Measurements from ENCODE around the gene TNFSF15. TPM values are rescaled to one million over a fixed set of nuclear protein-coding genes. Genes with fewer than 3 reads are reported as not detected.

TNFSF15 gene
- total and polyA plus RNA-seq, 9 donors = 0.02 to 0.53 (median 0.24) TPM

DNA sequence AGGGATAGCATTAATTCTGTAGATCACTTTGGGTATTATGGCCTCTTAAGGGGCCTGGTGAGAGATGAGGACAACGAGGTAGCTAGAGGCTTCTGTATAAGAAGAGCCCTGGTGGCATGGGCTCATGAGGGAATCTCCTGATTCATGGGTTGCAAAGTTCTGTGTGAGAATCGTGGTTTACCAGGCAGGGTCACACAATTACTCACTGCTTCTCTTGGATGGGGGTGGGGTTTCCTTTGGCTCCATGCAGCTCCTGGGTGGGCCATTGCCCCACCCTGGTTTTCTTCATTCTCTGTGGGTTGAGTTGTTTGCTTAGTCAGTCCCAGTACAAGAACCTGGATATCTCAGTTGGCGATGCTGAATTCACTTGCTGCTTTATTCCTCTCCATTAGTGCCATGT is 30.9 kb upstream of the TNFSF15 start:
- 83 to 90% (median 83%) methylated on average over 3 of the region's 3 CpGs for WGBS, 3 donors
- H3K9me3 ChIP-seq = no peaks in the 10 kb centered on the region

GRCh38 chr9:114834386-114834785 is 28.5 kb upstream of the TNFSF15 start:
- H3K27ac ChIP-seq = no peak overlapping the region
- no peaks in the 10 kb centered on the region for H3K9me3 ChIP-seq
- H3K36me3 ChIP-seq = no peaks in the 10 kb centered on the region
- TF ChIP-seq CTCF (IDR thresholded peaks at IDR 0.05) = no peak
- no peak for TF ChIP-seq EP300 (IDR thresholded peaks at IDR 0.05)
- no peak for TF ChIP-seq POLR2A (IDR thresholded peaks at IDR 0.05)
- no peak for DNase-seq
- H3K27me3 ChIP-seq = no peaks in the 10 kb centered on the region
- no peaks in the 10 kb centered on the region for H3K4me1 ChIP-seq (ENCODE audit: insufficient read depth)
- H3K4me3 ChIP-seq = no peak overlapping the region
- intact Hi-C loops (cut with DNase I) = no loop called here

More for the DNA sequence above, 30.9 kb upstream of the TNFSF15 start:
- DNase-seq = no peak
- Histone ChIP-seq H3K4me1 (ENCODE audit: insufficient read depth) (no peaks in the 10 kb centered on the region), H3K36me3 (no peaks in the 10 kb centered on the region), H3K27ac (no peak overlapping the region), H3K27me3 (no peaks in the 10 kb centered on the region), H3K4me3 (no peak overlapping the region)
- no peak for TF ChIP-seq POLR2A (IDR thresholded peaks at IDR 0.05)
- no peak for TF ChIP-seq EP300 (IDR thresholded peaks at IDR 0.05)
- no peak for TF ChIP-seq CTCF (IDR thresholded peaks at IDR 0.05)
- intact Hi-C loops (cut with DNase I) = no loop called here

- H3K27me3 ChIP-seq = no peaks in the 10 kb centered on the region
- H3K36me3 ChIP-seq = no peaks in the 10 kb centered on the region
- no peak overlapping the region for H3K27ac ChIP-seq
- 67 to 87% (median 71%) methylated on average over 1 of the region's 1 CpG for WGBS, 3 donors
- intact Hi-C loops (cut with DNase I) = no loop called here
- H3K4me3 ChIP-seq = no peak overlapping the region
- no peaks in the 10 kb centered on the region for H3K4me1 ChIP-seq (ENCODE audit: insufficient read depth)
- no peak for TF ChIP-seq EP300 (IDR thresholded peaks at IDR 0.05)
- DNase-seq = no peak
- H3K9me3 ChIP-seq = no peaks in the 10 kb centered on the region
Observed at GRCh38 chr9:114830546-114830945, 24.7 kb upstream of the TNFSF15 start.

GRCh38 chr9:114829574-114830440 is 24.0 kb upstream of the TNFSF15 start:
- no peaks in the 10 kb centered on the region for H3K4me1 ChIP-seq (ENCODE audit: insufficient read depth)
- H3K27ac ChIP-seq = no peak overlapping the region
- no peak for DNase-seq
- no peaks in the 10 kb centered on the region for H3K27me3 ChIP-seq
- H3K9me3 ChIP-seq = no peaks in the 10 kb centered on the region
- H3K4me3 ChIP-seq = no peak overlapping the region
- WGBS, 3 donors = 40 to 54% (median 46%) methylated on average over 3 of the region's 3 CpGs
- intact Hi-C loops (cut with DNase I) = no loop called here
- TF ChIP-seq POLR2A (IDR thresholded peaks at IDR 0.05) (no peak), EP300 (IDR thresholded peaks at IDR 0.05) (no peak), CTCF (IDR thresholded peaks at IDR 0.05) (no peak)
- no peaks in the 10 kb centered on the region for H3K36me3 ChIP-seq

- no peak for DNase-seq
- no peaks in the 10 kb centered on the region for H3K4me1 ChIP-seq (ENCODE audit: insufficient read depth)
- no peaks in the 10 kb centered on the region for H3K36me3 ChIP-seq
- no peak overlapping the region for H3K27ac ChIP-seq
- H3K4me3 ChIP-seq = no peak overlapping the region
- intact Hi-C loops (cut with DNase I) = no loop called here
- H3K27me3 ChIP-seq = no peaks in the 10 kb centered on the region
- H3K9me3 ChIP-seq = no peaks in the 10 kb centered on the region
- TF ChIP-seq POLR2A (IDR thresholded peaks at IDR 0.05) = no peak
- no peak for TF ChIP-seq CTCF (IDR thresholded peaks at IDR 0.05)
- no peak for TF ChIP-seq EP300 (IDR thresholded peaks at IDR 0.05)
- 79 to 89% (median 80%) methylated on average over 3 of the region's 3 CpGs for WGBS, 3 donors
Observed at GRCh38 chr9:114828303-114828650, 22.4 kb upstream of the TNFSF15 start.

All from ovary (tissue), 9 donors.